Glomerular visceral epithelial cell (primary cell): ENCODE measurements around the gene CA12.
A peak's percentile ranks its signal among the peaks of the same experiment; 100 is the strongest.

Source experiments
- DNase-seq: peaks from one replicate; pipeline ENCODE4 v3.0.0-alpha.2; 2016; ENCODE audit errors: extremely low spot score

CA12 gene

GRCh38 chr15:63374686-63375520, 6.7 kb downstream of the CA12 start:
- peak; percentile 62 for DNase-seq

- no peak for DNase-seq
These were observed 7.6 kb downstream of the CA12 start for GRCh38 chr15:63373866-63374548.

DNA sequence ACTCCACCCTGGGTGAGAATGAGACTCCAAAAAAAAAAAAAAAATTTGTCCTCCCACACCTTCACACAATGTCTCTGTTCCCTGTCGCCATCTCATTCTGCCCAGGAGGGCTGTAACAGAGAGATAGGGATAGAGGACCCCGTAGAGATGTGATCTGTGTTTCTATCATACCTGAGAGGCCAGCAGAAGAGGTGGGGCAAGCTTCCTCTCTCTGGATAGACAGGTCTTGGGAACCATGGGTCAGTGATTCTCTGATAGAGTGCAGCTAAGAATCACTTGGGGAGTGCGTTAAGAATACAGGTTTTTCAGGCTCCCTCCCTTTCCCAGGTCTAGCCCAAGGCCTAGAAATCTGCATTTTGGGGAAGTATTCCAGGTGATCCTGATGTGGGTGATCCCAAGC, 8.3 kb downstream of the CA12 start:
- no peak for DNase-seq

DNA sequence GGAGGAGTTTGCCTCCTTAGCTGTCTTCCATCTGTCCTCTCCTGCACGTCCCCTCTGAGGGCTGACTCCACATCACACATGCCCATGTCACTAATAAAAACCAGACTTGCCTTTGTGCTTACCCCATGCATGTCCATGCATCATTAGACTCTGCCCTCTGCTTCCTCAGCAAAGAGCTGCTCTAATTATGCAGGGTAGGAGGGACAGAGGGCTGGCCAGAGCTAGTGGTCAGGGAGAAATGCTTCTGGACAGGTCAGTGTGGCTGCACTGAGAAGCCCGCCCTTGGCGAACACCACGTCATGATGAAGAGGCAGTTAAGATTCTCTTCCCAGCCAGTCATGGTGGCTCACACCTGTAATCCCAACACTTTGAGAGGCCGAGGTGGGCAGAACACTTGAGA, 8.9 kb downstream of the CA12 start:
- DNase-seq = peak; percentile 39

DNA sequence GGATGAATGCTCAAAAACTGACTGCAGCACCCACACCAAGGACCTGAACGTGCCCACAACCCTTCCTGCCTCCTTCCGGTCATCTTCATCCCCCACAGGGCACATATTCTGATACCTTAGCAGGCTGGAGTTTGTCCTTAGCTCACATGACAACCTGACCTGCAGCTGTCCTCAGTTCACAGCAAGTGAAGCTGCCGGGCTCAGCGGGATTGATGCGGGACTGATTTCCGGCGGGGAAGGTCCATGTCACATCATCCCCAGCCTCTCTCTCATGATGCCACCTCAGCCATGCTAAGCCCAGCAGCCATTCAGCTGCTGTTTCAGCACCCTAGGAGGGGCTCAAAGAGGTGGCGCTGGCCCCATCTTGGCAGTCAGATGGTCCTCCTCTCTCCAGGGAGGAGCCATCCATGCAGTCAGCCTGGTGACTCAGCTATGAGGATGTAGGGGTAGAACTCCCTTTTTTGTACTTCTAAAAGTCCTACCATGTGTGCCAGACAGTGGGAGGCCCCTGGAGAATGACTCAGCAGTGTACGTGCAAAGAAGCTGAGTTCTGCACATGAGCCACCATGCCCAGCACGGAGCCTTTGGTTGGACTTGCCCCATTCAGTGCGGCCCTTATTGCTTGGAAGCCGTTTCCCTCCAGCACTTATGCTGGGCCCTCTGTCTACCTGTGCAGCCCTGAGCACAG, 9.5 kb downstream of the CA12 start:
- peak; percentile 90 for DNase-seq

GRCh38 chr15:63371297-63371918, 10.2 kb downstream of the CA12 start:
- no peak for DNase-seq

DNA sequence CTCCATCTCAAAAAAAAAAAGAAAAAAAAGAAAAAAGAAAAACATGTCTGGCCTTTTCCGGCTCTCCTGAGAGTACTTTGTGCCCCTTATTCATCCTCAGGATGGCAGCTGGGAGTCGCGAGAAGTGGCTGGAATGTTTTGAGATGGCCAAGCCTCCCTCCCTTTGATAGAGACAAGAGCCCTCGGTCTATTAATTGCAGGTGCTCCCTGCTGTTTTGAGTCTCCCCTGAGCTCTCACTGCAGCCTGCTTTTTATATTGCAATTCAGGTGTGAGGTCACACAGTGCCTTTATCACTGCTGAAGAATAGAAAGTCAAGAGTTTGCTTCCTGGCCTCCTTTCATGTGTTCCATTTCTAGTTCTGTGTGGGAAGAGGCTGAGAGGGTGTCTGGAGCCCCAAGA, 10.9 kb downstream of the CA12 start:
- no peak for DNase-seq

DNA sequence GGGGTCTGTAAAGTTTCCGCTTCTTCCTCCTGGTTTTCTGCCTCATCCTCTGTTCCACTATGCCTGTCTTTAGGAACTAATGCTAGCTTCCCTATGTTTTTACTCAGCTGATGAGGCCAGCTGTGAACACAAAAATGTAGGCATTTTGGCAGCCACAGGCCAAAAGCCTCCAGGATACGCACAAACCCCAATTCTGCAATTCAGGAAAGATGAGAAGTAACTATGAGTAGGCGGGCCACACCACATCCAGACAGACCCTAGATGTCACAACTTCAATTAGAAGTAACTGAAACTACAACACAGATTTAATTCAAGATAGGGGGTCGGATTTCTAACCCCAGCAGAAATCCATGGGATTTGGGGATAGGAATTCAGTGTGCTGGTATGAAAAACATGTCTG, 11.9 kb downstream of the CA12 start:
- DNase-seq = no peak

- DNase-seq = no peak
These were observed 12.3 kb downstream of the CA12 start for GRCh38 chr15:63369296-63369695.

GRCh38 chr15:63368503-63368902, 13.1 kb downstream of the CA12 start:
- no peak for DNase-seq

DNA sequence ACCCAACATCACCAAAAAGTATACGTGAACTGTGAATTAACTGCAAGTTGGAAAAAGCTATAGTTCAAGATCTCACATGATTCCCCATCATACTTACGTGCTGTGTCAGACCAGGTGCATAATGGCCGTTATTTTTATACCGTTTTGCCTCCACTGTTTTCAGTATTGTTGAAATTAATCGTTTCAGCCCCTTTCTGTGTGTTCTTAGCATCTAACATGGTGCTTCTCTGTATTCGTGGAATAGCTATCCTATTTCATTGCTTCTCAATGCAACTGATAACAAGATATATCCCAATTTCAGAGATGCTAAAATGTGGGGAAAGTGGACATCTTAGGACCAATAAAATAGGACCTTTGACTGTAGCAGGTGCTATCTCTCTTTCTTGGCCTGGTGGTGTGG, 13.7 kb downstream of the CA12 start:
- DNase-seq = no peak

DNA sequence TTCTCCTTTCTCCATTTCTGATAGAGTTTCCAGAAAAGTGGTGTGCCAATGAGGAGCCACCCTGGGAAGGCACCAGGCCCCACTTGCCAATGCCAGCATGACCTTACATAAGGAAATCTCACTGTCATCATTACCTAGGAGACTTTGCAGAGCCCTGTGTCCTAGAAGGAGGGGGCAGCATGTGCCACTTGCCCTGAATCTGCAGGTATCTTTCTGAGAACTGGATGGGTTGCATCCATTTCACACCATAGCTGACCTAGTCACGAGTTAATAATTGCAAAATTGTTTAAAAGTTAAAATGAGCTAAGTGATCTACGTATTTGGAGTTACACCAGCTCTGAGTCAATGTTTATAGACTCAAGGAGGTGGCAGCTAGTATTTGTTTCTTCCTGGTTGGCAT, 14.3 kb downstream of the CA12 start:
- DNase-seq = peak; percentile 33

GRCh38 chr15:63366451-63366850, 15.2 kb downstream of the CA12 start:
- no peak for DNase-seq

DNA sequence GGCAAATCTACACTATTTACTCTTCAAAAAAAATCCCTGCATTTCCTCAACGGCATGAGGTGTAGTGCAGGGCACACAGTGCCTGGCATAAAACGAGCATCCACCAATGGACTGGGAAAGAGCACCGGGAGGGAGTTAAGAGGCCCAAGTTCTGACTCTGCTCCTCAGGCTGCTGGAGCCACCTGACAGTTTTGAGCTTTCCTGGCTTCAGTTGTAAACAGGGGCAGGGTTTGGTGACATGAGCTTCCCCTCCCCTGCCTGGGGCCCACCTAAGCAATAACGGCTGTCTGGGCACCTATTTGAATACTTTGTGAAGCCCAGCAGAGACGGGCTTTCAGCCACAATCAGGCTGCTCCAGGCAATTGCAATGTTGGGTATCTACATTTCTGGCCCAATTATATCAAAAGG, 16.4 kb downstream of the CA12 start:
- DNase-seq = no peak

DNA sequence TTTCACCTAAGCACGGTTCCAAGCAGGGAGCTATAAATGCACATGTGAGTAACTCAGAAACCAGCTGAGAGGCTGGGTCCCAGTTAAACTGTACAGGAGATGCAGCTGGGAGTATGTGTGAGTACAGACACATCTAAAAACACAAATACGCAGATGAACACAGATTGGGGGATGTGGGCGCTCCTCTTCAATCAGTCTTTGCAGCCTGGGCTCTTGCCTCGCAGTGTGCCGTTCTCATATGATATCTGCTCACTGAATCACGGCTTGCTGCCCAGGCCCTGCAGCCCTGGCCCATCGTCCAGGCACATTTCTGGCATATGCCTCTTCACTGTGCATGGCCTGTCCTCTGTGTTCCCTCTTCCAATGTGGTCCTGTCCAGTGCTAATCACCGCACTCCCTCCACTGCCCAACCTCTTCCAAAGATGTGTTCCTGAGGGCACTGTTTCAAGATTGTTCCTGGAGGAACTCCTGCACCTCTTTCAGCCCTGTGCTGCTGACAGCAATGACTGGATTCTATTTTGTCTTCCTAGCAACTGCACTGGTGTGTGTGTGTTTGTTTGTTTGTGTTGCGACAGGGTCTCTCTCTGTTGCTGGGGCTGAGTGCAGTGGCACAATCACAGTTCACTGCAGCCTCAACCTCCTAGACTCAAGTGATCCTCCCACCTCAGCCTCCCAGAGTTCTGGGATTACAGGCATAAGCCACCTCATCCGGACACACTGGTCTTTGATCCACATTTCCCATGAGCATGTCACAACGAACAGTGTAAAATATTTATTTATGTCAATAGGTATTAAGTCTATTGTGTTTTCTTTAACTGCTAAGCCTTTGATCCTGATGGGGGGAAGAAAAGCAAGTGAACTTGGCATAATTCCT, 17.0 kb downstream of the CA12 start:
- DNase-seq = no peak

- DNase-seq = no peak
These were observed 18.4 kb downstream of the CA12 start for GRCh38 chr15:63363292-63363691.

DNA sequence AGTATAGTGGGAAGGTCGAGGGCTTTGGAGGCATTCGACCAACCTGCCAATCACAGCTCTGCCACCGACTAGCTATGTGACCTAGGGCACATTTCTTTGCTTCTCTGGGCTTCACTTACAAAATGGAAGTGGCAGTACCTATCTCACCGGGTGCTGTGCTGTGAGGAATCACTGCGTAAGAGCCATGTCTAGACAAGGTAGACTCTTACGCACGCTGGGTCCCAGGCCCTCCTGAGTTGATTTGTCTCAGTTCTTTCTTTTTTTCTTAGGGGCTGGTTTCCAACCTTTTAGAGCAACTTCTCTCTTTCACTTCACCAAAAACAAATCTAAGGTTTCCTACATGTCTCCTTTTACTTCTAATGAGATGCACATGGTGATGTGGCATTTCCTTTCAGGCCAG, 18.8 kb downstream of the CA12 start:
- DNase-seq = no peak

- peak; percentile 63 for DNase-seq
These were observed 19.4 kb downstream of the CA12 start for GRCh38 chr15:63362196-63362595.

GRCh38 chr15:63360170-63360569, 21.5 kb downstream of the CA12 start:
- no peak for DNase-seq

- DNase-seq = no peak
These were observed 23.2 kb downstream of the CA12 start for GRCh38 chr15:63358241-63359029.

DNA sequence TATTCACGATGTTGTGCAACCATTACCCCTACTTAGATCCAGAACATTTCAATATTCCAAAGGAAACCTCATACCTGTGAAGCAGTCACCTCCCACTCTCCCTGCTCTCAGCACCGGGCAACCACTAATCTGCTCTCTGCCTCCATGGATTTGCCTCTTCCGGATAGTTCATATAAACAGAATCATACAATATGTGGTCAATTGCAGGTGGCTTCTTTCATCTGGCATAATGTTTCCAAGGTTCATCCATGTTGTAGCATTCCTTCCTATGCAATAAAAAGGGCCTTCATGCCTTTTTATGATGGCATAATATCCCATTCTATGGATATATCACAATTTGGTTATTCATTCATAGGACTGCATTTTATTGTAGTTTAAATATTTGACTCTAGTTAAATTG, 23.9 kb downstream of the CA12 start:
- no peak for DNase-seq
